Measurements from ENCODE around the gene UVSSA. TPM values are rescaled to one million over a fixed set of nuclear protein-coding genes. Genes with fewer than 3 reads are reported as not detected.
"Not testable (repeated sequence)": the region's sequence is repeated elsewhere in the genome, so short reads cannot be mapped to it uniquely, and the experiment has no call there.

Gene UVSSA
- total RNA-seq, 1 donor from 2014 or later = 3.1 TPM

- DNase-seq (ENCODE audit: low read depth in 2 of 2) = no peak
These were observed 71.7 kb downstream of the UVSSA start for GRCh38 chr4:1418494-1419285.

DNA sequence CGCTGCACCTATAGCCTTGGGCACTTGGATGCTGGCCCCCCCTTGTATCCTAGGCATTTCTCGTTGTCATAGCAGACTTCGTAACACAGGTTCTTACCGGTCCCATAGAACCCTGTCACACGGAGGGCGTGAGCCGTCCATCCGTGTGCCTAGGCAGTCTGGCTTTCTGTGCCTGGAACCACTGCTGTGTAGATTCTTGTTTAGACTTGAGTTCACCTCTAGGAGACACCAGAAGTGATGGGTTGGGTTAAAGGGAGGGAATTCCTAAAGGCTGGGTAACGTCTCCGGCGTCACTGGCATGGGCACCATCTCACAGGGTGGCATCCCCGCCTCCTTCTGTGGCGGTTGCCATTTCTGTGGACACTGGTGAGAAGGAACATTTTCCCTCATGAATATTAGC lies 72.7 kb downstream of the UVSSA start:
- DNase-seq (ENCODE audit: low read depth in 2 of 2) = no peak

DNA sequence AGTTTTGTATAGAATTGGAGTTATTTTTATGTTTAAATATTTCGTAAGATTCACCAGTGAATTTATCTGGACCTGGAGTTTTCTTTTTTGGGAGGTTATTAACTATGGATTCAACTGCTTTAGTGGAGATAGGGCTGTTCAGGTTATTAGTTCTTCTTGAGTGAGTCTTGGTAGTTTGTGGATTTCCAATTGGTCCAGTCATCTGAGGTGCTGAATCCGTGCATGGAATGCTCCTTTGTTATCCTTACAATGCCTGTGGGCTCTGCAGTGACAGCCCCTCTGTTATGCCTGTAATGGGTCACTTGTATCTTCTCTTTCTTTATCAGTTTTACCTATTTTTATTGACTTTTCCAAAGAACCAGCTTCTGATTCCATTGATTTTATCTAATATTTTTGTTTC lies 74.6 kb downstream of the UVSSA start:
- no peak for DNase-seq (ENCODE audit: low read depth in 2 of 2)

- DNase-seq (ENCODE audit: low read depth in 2 of 2) = no peak
These were observed 80.0 kb downstream of the UVSSA start for GRCh38 chr4:1427010-1427409.

DNA sequence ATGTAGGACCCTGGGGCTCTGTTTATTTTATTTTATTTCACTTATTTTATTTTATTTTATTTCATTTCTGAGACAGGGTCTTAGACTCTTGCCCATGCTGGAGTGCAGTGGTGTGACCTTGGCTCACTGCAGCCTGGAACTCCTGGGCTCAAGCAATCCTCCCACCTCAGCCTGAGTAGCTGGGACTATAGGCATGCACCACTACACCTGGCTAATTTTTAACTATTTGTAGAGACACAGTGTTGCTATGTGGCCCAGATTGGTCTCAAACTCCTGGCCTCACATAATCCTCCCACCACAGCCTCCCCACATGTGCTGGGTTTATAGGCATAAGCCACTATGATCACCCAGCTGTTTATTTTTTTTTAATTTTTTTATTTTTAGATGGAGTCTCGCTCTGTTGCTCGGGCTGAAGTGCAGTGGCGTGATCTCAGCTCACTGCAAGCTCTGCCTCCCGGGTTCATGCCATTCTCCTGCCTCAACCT lies 96.7 kb downstream of the UVSSA start:
- not testable (repeated sequence) for DNase-seq (ENCODE audit: low read depth in 2 of 2)

Other genes with a start within 250 kb of the UVSSA start
- gene RNF212, start 233.6 kb upstream of the UVSSA start, total RNA-seq = 0.25 and 0.39 TPM in 2 replicates
- gene SPON2, start 174.6 kb upstream of the UVSSA start, total RNA-seq = 0.26 and 0.76 TPM in 2 replicates
- 211 and 274 TPM in 2 replicates for gene CTBP1, start 98.1 kb upstream of the UVSSA start, total RNA-seq
- gene MAEA, start 57.3 kb upstream of the UVSSA start, total RNA-seq = 45.8 and 64.4 TPM in 2 replicates
- gene NKX1-1, start 59.2 kb downstream of the UVSSA start, total RNA-seq = not detected in 2 replicates